IMR-90 (cell line): Measurements from ENCODE around the gene MDH1. TPM values are rescaled to one million over a fixed set of nuclear protein-coding genes. Genes with fewer than 3 reads are reported as not detected.

ENCODE experiments used
- ATAC-seq: fragments of 200-7000 bp; cut with Tn5 transposase; 2 replicates; pipeline ENCODE4 v1.9.1; 2020; ENCODE audit warnings: low read depth, mild to moderate bottlenecking, moderate library complexity
- BruUV-seq: library from RNA; stranded (reverse); fragments of 400-500 nt; replicated peaks from 2 replicates; lab custom pipeline; 2021; lab: Mats Ljungman, UMichigan
- CTCF ChIA-PET: fragments of 300-600 bp; formaldehyde crosslinking; extraction: SDS; loops from one replicate; lab custom pipeline; 2021; ENCODE audit warnings: antibody characterized with exemption; lab: Yijun Ruan, JAX
- POLR2A ChIA-PET: fragments of 300-600 bp; sonication (Branson Sonifier 250); formaldehyde crosslinking; loops from one replicate; lab custom pipeline; 2022; ENCODE audit warnings: antibody characterized with exemption; ENCODE audit not compliant: unreplicated experiment; lab: Charles Lee
- DNase-seq: peaks from one replicate; pipeline ENCODE4 v3.0.0; 2013
- H2AFZ ChIP-seq: replicated peaks from 2 replicates; pipeline ENCODE3; 2013; ENCODE audit warnings: low read length, mild to moderate bottlenecking; ENCODE audit not compliant: poor library complexity
- H2AK5ac ChIP-seq: 2 replicates; pipeline ENCODE4 v1.6.1; 2013; ENCODE audit warnings: low read depth, low read length, inconsistent platforms
- H2AK9ac ChIP-seq: replicated peaks from 2 replicates; pipeline ENCODE3; 2013; ENCODE audit warnings: mild to moderate bottlenecking, low read depth, low read length, moderate library complexity; ENCODE audit not compliant: poor library complexity
- H2BK120ac ChIP-seq: 2 replicates; pipeline ENCODE4 v1.6.1; 2013; ENCODE audit warnings: low read depth, low read length, inconsistent platforms
- H2BK15ac ChIP-seq: 3 replicates; pipeline ENCODE4 v1.6.1; 2013; ENCODE audit warnings: low read depth, low read length, inconsistent platforms
- H2BK20ac ChIP-seq: 2 replicates; pipeline ENCODE4 v1.6.1; 2013; ENCODE audit warnings: low read depth, mild to moderate bottlenecking, inconsistent platforms, low read length, moderate library complexity
- H2BK5ac ChIP-seq: 2 replicates; pipeline ENCODE4 v1.6.1; 2013; ENCODE audit warnings: mild to moderate bottlenecking, low read depth, low read length, inconsistent platforms; ENCODE audit not compliant: poor library complexity, severe bottlenecking
- H3K14ac ChIP-seq: replicated peaks from 2 replicates; pipeline ENCODE4 v1.6.1; 2013; ENCODE audit warnings: low read depth, low read length, inconsistent platforms
- H3K18ac ChIP-seq: 2 replicates; pipeline ENCODE4 v1.6.1; 2013; ENCODE audit warnings: low read depth, low read length, control low read depth
- H3K23ac ChIP-seq: 2 replicates; pipeline ENCODE4 v1.6.1; 2013; ENCODE audit warnings: low read depth, low read length, inconsistent platforms
- H3K27ac ChIP-seq: 2 replicates; pipeline ENCODE4 v1.5.1; 2013; ENCODE audit warnings: mild to moderate bottlenecking, control low read depth, low read length; ENCODE audit not compliant: insufficient read depth
- H3K27me3 ChIP-seq: 2 replicates; pipeline ENCODE4 v1.6.1; 2013; ENCODE audit warnings: low read length; ENCODE audit not compliant: control insufficient read depth, insufficient read depth
- H3K36me3 ChIP-seq: 2 replicates; pipeline ENCODE4 v1.6.1; 2013; ENCODE audit warnings: low read length, mixed read lengths; ENCODE audit not compliant: control insufficient read depth, insufficient read depth
- H3K4ac ChIP-seq: 2 replicates; pipeline ENCODE4 v1.6.1; 2013; ENCODE audit warnings: low read depth, low read length, inconsistent platforms
- H3K4me1 ChIP-seq: 2 replicates; pipeline ENCODE4 v1.6.1; 2013; ENCODE audit warnings: low read length, mixed read lengths; ENCODE audit not compliant: control insufficient read depth, insufficient read depth
- H3K4me2 ChIP-seq: 2 replicates; pipeline ENCODE4 v1.6.1; 2013; ENCODE audit warnings: low read depth, mild to moderate bottlenecking, control low read depth, low read length, moderate library complexity
- H3K4me3 ChIP-seq: 2 replicates; pipeline ENCODE4 v1.5.1; 2013; ENCODE audit warnings: low read depth, mild to moderate bottlenecking, control low read depth, low read length, moderate library complexity; ENCODE audit not compliant: insufficient read depth
- H3K56ac ChIP-seq: 2 replicates; pipeline ENCODE4 v1.6.1; 2013; ENCODE audit warnings: low read length, inconsistent platforms; ENCODE audit not compliant: insufficient read depth; ENCODE audit errors: extremely low read depth
- H3K79me1 ChIP-seq, 2 experiments: 2 replicates each; pipeline ENCODE4 v1.6.1; 2013; ENCODE audit warnings: low read length in 2 of 2, inconsistent platforms in 1 of 2, low read depth in 1 of 2
- H3K9ac ChIP-seq: 2 replicates; pipeline ENCODE4 v1.6.1; 2013; ENCODE audit warnings: low read depth, low read length, control low read depth
- H3K9me1 ChIP-seq: 2 replicates; pipeline ENCODE4 v1.6.1; 2013; ENCODE audit warnings: low read length, inconsistent platforms; ENCODE audit not compliant: insufficient read depth
- H3K9me3 ChIP-seq: 2 replicates; pipeline ENCODE4 v1.6.1; 2013; ENCODE audit warnings: low read length; ENCODE audit not compliant: control insufficient read depth, insufficient read depth
- H4K20me1 ChIP-seq: 2 replicates; pipeline ENCODE4 v1.6.1; 2013; ENCODE audit warnings: low read length, inconsistent platforms; ENCODE audit not compliant: insufficient read depth
- H4K5ac ChIP-seq: 2 replicates; pipeline ENCODE4 v1.6.1; 2013; ENCODE audit warnings: mild to moderate bottlenecking, low read depth, low read length, control low read depth
- H4K8ac ChIP-seq, 2 experiments: 2 replicates each; pipeline ENCODE4 v1.6.1; 2013; ENCODE audit warnings: low read depth in 2 of 2, low read length in 2 of 2, control low read depth in 1 of 2, inconsistent platforms in 1 of 2
- H4K91ac ChIP-seq: 2 replicates; pipeline ENCODE4 v1.6.1; 2013; ENCODE audit warnings: low read depth, low read length, inconsistent platforms; ENCODE audit not compliant: insufficient read depth
- CHD1 ChIP-seq: IDR thresholded peaks from 2 replicates; pipeline ENCODE4 v1.6.1; 2012; ENCODE audit warnings: low read depth, low read length, improper control_type of control experiment
- MAZ ChIP-seq: IDR thresholded peaks from 2 replicates; pipeline ENCODE4 v1.6.1; 2012; ENCODE audit warnings: low read depth, mild to moderate bottlenecking, low read length, improper control_type of control experiment, moderate library complexity, borderline replicate concordance
- NFE2L2 ChIP-seq: fragments of 150-350 bp; IDR thresholded peaks from 2 replicates; pipeline ENCODE4 v1.6.1; 2016; ENCODE audit warnings: low read depth, mild to moderate bottlenecking, low read length
- RAD21 ChIP-seq: IDR thresholded peaks from 2 replicates; pipeline ENCODE4 v1.6.1; 2012; ENCODE audit warnings: low read length, improper control_type of control experiment
- dilution Hi-C: fragments of 300-500 bp; cut with HindIII; formaldehyde crosslinking; loops from one replicate; pipeline ENCODE4 v1.14.3; 2018; ENCODE audit warnings: low sequenced_read_pairs; ENCODE audit not compliant: unreplicated experiment
- in situ Hi-C: fragments of 300-500 bp; cut with MboI; formaldehyde crosslinking; loops from 3 replicates; pipeline ENCODE4 v1.14.3; 2019; ENCODE audit warnings: low sequenced_read_pairs, inconsistent platforms, mixed read lengths
- intact Hi-C: fragments of 100-400 bp; cut with micrococcal nuclease; formaldehyde crosslinking; loops from 2 replicates; pipeline ENCODE4 v1.10.0; 2022
- polyA plus RNA-seq, 3 experiments: library from polyadenylated mRNA; depleted of rRNA; stranded (reverse); fragments of >200 nt; gene quantifications; 2 replicates each; pipeline ENCODE4 v1.2.3, GENCODE V29; 2012; ENCODE audit warnings: low replicate concordance in 1 of 3
- total RNA-seq: library from RNA; depleted of rRNA; stranded (reverse); fragments of >200 nt; gene quantifications from 2 replicates; pipeline ENCODE4 v1.2.3, GENCODE V29; 2012

The MDH1 gene
- total and polyA plus RNA-seq, 2 of the 4 experiments (the other 2 are of a cell fraction): 195 to 248 TPM

DNA sequence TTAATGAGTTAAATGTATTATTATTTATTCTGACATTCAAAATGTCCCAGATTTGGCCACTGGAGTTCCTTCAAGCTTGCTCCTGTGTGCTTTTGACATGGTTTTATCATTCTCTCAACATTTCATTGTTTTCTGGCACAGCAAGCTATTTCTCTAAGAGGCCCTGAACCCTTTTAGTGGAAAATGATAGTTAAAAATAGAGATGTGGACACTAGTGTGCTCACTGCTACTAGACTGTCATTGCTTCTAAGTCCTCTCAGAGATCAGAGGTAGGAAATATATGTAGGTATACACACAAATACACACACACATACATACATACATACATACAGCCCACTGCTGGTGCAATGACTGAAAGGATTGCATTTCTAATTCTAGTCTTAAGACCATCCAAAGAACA is 26.0 kb upstream of the MDH1 start:
- Histone ChIP-seq H4K20me1 (no peaks in the 10 kb centered on the region), H4K5ac (no peak overlapping the region), H2AK5ac (no peak overlapping the region), H3K27me3 (no peaks in the 10 kb centered on the region), H2AK9ac (no peak overlapping the region), H3K79me1 (no peaks in the 10 kb centered on the region), H3K9me3 (no peaks in the 10 kb centered on the region), H3K4me1 (no peaks in the 10 kb centered on the region), H3K27ac (no peak overlapping the region), H3K18ac (no peak overlapping the region), H3K9ac (no peak overlapping the region), H3K14ac (no peak overlapping the region), H2BK120ac (no peak overlapping the region), H3K36me3 (no peaks in the 10 kb centered on the region), H3K4ac (no peak overlapping the region), H3K4me2 (no peak overlapping the region), H2AFZ (no peak overlapping the region), H3K9me1 (no peaks in the 10 kb centered on the region), H2BK5ac (no peak overlapping the region), H4K91ac (no peak overlapping the region), H3K56ac (no peak overlapping the region), H3K4me3 (no peak overlapping the region), H2BK15ac (no peak overlapping the region), H2BK20ac (no peak overlapping the region), H4K8ac (no peak overlapping the region), H3K23ac (no peak overlapping the region)
- intact Hi-C loops: no loop called here
- TF ChIP-seq NFE2L2 (no peak), CHD1 (no peak), RAD21 (no peak), MAZ (no peak)
- in situ Hi-C loops: no loop called here
- BruUV-seq: no TSS peak
- DNase-seq (no peak), ATAC-seq (no peak)
- POLR2A ChIA-PET: no interaction called here
- CTCF ChIA-PET: no interaction called here
- dilution Hi-C loops: no loop called here
